Measurements from ENCODE around the gene C12orf43.

Gene C12orf43

GRCh38 chr12:121026274-121027045, 10.2 kb upstream of the C12orf43 start:
- no peak for DNase-seq

DNA sequence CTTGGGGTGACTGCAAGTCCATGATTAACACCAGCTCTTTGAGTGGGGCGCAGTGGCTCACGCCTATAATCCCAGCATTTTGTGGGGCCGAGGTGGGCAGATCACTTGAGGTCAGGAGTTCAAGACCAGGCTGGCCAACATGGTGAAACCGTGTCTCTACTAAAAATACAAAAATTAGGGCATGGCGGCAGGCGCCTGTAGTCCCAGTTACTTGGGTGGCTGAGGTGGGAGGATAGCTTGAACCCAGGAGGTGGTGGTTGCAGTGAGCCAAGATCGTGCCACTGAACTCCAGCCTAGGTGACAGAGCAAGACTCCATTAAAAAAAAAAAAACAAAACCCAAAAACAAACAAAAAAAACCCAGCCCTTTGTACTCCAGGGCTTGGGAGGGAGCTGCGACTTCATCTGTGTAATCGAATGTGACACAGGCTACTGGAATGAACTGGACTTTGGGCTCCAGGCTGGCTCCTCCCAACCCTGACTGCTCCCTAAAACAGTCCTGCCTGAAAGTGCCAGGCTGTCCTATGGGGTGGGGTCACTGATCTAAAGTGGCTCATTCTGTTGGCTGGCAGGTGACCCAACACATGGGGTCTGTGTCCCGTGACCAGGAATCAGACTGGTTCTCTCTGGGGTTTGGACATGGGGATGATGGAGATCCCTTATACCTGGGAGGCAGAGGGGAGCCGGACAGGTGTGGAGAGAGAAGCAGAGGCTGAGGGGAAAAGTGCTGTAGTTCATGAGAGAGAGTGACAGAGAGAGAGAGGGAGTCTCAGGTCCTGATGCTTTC, 9.3 kb upstream of the C12orf43 start:
- DNase-seq: no peak

DNA sequence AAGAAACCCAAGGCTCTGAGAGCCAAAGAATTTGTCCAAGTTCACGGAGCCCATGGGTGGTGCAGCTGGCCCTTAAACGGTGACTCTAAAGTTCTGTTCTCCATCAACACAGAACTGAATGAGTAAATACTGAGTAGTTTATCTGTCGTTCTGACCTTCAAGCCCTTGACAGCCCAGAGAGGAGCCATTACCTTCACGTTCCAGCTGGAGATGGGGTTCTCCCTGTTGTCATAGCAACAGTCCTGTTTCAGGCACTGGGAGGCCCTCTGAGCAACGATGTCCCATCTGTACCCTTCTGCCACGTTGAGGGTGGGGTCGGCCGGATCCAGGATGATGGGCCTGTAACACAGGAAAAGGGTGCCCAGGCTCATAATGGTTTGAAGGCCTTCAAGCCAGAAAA, 7.5 kb upstream of the C12orf43 start:
- no peak for DNase-seq

- DNase-seq: no peak
These were observed 6.4 kb upstream of the C12orf43 start for GRCh38 chr12:121022713-121023112.

- no peak for DNase-seq
These were observed 5.5 kb upstream of the C12orf43 start for GRCh38 chr12:121021754-121022153.

DNA sequence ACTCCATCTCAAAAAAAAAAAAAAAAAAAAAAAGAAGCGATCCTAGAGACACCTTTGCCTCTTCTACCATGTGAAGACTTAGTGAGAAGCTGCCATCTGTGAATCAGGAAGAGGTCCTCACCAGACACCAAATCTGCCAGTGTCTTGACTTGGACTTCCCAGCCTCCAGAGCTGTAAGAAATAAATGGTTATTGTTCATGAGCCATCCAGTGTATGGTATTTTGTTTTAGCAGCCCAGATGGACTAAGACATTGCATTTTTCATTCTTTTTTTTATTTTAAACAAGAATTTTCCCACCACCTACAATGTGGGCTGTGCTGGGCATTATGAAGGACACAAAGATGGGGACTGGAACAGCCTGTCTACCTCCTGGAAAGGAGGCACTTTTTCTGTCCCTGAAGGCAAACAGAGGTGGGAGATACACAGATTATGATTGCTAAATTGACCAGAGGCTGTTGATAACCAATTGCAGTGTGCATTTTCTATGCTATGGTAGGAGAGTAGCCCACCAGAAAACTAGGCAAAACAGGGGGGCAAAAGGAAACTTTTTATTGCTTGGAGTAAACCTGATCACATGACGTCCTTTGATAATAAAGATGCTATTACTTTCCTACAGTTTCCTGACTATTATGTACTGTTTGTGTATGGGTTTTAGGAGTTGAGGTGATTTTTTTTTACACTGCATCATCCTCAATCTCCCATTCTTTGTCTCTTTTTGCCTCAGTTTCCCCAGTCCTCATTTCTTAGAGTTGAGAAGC, 2.8 kb upstream of the C12orf43 start:
- no peak for DNase-seq

DNA sequence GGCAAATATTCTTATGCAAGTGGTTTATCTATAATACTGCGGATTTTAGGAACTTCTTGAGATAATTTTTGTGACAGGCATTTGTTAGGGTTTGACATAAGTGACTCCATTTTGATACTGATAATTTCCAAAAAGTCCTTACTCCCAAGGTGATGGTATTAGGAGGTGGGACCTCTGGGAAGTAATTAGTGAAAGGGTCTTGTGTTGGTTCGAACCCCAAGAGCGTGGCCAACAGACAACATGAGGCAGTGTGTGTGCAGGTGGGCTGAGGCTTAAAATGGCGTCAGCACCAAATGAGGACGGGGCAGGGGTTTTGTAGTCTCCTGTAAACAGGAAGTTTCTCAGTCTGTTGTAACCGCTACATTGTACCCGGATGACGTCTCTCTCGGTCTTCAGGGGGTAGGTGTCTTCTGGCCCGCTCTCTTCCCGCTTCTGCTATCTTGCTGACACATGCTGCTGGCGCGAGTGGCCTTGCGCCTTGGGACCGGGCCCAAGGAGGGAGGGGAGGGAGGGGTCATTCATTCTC, 1.7 kb upstream of the C12orf43 start:
- DNase-seq: no peak

GRCh38 chr12:121013715-121014114, 2.6 kb downstream of the C12orf43 start:
- no peak for DNase-seq

- no peak for DNase-seq
These were observed 4.5 kb downstream of the C12orf43 start for GRCh38 chr12:121011820-121012219.

- no peak for DNase-seq
These were observed 5.4 kb downstream of the C12orf43 start for GRCh38 chr12:121010860-121011259.

GRCh38 chr12:121009741-121010140, 6.5 kb downstream of the C12orf43 start:
- peak; percentile 19 for DNase-seq

- no peak for DNase-seq
These were observed 7.8 kb downstream of the C12orf43 start for GRCh38 chr12:121008347-121009098.

DNA sequence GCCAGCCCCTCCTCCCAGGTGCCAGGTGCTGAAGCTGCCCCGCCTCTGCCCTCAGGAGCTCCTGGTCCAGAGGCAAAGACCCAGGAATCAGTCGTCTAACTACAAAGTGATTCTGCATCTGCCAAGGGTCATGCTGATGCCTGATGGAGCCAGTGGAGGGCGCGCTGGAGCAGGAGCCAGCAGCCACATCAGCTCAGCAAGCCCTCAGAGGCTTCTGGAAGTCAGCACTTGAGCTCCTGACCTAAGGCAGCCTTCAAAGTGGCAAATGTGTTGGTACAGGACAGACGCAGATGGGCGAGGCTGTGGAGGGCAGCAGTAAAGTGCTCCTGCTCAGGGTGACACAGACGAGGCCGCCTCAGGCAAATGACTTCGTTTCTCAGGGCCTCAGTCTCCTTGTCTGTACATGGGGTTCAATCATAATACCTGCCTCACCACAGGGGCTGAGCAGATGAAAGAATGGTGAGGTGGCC, 10.9 kb downstream of the C12orf43 start:
- DNase-seq: peak; percentile 15

DNA sequence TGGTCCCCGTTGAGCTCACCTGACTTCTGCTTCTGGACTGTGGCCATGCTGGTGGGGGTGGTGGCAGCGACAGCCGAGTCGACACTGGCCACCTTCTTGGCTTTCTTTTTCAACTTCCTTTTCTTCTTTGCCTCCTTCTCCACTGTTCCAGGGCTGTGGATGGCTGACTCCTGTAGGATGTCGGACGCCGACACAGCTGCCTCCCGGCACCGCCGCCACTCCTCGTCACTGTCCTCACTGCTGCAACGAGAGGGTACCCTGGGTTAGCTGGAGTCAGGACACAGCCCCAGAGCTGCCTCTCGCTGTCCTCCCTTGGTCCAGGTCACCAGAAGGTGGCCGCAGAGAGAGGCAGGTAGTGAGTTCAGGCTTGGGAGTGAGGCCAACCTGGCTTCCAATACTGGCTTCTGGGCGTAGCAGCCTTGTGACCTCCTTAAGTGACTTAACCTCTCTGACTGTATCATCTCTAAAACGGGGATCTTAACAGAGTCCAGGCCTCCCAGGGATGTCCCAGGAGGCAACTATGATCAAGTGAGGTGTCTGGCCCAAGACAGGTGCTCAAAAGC, 12.0 kb downstream of the C12orf43 start:
- DNase-seq: no peak

GRCh38 chr12:121003650-121004049, 12.6 kb downstream of the C12orf43 start:
- no peak for DNase-seq

GRCh38 chr12:121001841-121002483, 14.3 kb downstream of the C12orf43 start:
- no peak for DNase-seq

DNA sequence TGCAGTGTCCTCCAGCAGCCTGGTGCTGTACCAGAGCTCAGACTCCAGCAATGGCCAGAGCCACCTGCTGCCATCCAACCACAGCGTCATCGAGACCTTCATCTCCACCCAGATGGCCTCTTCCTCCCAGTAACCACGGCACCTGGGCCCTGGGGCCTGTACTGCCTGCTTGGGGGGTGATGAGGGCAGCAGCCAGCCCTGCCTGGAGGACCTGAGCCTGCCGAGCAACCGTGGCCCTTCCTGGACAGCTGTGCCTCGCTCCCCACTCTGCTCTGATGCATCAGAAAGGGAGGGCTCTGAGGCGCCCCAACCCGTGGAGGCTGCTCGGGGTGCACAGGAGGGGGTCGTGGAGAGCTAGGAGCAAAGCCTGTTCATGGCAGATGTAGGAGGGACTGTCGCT, 15.2 kb downstream of the C12orf43 start:
- DNase-seq: no peak

- DNase-seq: no peak
These were observed 15.8 kb downstream of the C12orf43 start for GRCh38 chr12:121000530-121000929.

- DNase-seq: no peak
These were observed 16.8 kb downstream of the C12orf43 start for GRCh38 chr12:120999191-121000120.

- no peak for DNase-seq
These were observed 17.9 kb downstream of the C12orf43 start for GRCh38 chr12:120998435-120998834.
